GM19397 (cell line): ENCODE measurements around the gene ZWILCH.
"Not testable (repeated sequence)": the region's sequence is repeated elsewhere in the genome, so short reads cannot be mapped to it uniquely, and the experiment has no call there.

Source experiments
- ATAC-seq: cut with Tn5 transposase; IDR thresholded peaks from one replicate; pipeline ENCODE4 v1.9.1; 2021; ENCODE audit warnings: mild to moderate bottlenecking, moderate library complexity; ENCODE audit not compliant: unreplicated experiment

The ZWILCH gene

GRCh38 chr15:66578286-66578875 is 73.3 kb downstream of the ZWILCH start:
- ATAC-seq = no peak

GRCh38 chr15:66580643-66581042 is 75.5 kb downstream of the ZWILCH start:
- no peak for ATAC-seq

- ATAC-seq = no peak
These were observed 76.9 kb downstream of the ZWILCH start for GRCh38 chr15:66581972-66582537.

- no peak for ATAC-seq
These were observed 81.2 kb downstream of the ZWILCH start for GRCh38 chr15:66586155-66586976.

DNA sequence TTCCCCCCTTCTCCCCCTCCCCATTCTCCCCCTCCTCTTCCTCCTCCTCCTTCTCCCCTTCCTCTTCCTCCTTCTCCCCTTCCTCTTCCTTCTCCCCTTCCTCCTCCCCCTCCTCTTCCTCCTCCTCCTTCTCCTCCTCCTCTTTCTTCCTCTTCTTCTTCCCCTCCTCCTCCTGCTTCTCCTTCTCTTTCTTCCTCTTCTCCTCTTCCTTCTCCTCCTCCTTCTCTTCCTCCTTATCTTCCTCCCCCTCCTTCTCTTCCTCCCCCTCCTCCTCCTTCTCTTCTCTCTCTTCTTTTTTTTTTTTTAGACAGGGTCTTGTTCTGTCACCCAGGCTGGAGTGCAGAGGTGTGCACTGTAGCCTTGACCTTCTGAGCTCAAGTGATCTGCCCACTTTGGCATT is 81.9 kb downstream of the ZWILCH start:
- no peak for ATAC-seq

GRCh38 chr15:66587749-66588148 is 82.6 kb downstream of the ZWILCH start:
- no peak for ATAC-seq

- ATAC-seq = no peak
These were observed 83.4 kb downstream of the ZWILCH start for GRCh38 chr15:66588537-66588936.

GRCh38 chr15:66588971-66589370 is 83.8 kb downstream of the ZWILCH start:
- ATAC-seq = no peak

GRCh38 chr15:66589429-66589828 is 84.3 kb downstream of the ZWILCH start:
- not testable (repeated sequence) for ATAC-seq

GRCh38 chr15:66590435-66590834 is 85.3 kb downstream of the ZWILCH start:
- no peak for ATAC-seq

DNA sequence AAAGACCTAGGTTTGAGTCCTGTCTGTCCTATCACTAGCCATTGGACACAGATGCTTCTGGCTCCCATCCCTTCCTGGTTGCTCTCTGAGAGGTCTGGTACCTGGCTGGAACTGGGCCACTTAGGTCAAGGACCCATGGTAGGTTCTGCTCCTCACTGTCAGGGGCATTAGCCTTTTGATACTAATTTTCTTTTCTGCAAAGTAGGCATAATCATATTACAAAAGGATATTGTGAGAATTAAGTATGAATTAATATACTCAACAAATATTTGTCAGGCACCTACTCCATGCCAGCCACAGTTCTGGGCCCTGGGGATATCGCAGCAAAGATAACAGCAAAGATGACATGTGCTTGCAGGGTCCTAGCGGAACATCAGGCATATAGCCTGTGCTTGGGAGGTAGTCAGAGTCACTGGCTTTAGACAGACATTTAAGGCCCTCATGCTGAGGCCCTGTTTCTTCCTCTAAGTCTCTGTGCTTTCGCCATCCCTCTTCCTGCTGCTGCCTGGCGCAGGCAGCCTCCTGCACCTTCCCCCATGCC is 86.3 kb downstream of the ZWILCH start:
- ATAC-seq = no peak

DNA sequence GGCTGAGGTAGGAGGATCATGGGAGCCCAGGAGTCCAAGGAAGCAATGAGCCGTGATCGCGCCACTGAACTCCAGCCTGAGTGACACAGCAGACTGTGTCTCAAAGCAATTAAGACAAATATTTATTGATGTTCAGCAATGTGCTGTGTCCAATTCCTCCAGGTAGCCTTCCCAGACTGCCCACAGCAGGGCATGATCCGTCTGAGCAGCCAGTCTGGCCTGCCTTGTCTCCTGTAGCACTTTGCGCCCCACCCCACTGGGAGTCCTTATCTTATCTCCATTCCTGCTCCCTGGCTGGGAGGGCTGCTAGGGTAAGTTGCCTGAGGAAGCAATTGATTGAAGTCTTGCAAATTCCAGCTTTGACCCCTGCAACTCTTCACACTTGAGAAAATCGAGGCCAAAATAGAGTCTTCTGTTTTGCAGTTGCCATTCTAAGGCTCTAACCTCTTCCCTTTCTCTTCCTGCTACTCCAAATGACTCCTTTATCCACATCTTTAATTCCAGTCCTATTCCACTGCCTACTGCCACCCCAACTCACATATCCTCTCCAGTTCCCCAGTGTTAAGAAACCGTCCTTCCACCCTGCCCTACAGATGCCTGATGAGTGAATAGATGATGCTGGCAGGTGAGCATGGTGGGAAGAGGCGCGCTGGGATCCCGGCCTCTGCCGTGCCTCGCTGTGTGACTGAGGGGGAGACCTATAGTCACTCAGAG is 87.5 kb downstream of the ZWILCH start:
- no peak for ATAC-seq

GRCh38 chr15:66593219-66593780 is 88.2 kb downstream of the ZWILCH start:
- ATAC-seq = no peak

DNA sequence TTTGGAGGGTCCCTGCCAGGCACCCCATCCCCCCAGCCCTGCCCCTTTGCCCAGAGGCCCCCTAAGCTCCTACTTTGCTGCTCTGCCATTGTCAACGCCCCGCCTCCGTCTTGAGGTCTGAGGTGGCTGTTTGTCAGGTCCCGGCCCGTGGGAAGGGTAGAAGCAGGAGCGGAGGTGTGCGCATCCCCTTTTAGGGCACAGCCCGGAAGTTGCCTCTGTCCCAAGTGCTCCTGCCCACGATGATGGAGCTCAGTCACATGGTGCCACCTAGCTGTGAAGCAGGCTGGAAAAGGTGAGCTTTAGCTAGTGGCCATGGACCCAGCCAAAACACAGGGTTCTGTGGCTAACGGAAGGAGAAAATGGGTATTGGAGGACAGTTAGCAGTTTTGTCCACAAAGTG is 89.2 kb downstream of the ZWILCH start:
- ATAC-seq = no peak

- ATAC-seq = no peak
These were observed 89.7 kb downstream of the ZWILCH start for GRCh38 chr15:66594836-66595235.

DNA sequence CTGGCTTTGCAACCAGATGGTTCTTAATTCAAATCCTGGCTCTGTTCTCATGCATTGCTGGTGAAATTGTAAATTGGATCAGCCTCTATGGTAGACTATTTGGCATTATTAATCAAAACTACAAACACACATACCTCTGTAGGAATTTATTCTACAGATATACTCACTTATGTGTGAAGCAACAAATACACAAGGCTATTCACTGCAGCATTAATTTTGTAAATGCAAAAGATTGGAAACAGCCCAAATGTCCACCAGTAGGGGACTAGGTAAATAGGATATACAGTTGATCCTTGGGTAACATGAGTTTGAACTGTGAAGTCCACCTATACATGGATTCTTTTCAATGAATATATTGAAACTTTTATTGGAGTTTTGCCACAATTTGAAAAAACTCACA is 90.2 kb downstream of the ZWILCH start:
- no peak for ATAC-seq

DNA sequence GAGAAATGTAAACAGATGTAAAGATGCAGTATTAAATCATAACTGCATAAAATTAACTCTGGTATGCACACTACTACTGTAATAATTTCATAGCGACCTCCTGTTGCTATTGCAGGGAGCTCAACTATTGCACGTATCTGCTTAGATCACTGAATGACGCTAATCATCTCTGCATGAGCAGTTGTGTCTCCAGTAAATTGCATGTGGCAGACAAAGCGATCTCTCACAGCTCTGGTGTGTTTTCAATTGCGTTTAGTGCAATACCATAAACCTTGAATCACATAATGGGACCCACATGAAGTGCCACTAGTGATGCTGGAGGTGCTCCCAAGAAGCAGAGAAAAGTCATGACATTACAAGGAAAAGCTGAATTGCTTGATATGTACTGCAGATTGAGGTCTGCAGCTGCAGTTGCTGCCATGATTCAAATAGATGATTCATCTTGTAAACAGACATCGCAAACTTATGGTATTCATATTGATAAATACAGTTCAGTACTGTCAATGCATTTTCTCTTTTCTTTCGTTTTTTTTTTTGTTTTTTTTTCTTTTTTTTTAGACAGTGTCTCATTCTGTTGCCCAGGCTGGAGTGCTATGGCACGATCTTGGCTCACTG is 90.9 kb downstream of the ZWILCH start:
- no peak for ATAC-seq

DNA sequence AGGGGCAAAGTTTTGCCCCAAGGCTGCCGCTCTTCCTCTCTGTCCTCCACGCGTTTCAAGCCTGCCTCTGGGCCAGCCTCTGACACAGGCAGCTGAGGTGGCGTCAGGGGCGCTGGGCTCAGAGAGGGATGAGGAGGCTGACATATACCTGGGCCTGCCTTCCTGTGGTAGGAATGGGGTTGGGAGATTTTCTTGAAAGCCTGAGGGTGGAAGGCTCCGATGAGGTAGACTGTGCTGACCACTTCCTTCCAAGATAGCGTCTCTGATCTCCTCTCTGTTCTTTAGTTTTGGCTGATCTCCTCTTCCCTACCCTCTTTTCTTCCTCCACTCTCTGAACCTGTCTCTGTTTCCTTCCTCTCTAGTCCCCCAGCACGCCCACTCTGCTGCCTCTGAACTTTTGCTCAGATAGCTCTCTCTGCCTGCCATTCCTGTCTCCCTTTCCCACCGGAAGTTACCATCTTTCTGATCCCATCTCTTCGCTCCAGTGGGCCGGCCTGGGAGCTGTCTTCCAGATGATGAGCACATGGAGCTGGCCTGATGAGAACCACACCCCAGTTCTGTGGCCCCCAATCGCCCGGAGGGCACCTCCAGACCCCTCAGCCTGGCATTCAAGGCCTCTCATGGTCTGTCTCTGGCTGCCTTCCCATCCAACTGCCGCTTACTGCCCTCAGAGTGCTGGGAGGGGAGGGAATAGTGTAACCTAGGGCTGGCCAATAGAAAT is 93.1 kb downstream of the ZWILCH start:
- no peak for ATAC-seq
